NCI-H510A (cell line): ENCODE data around the gene CPNE4.

Experiments used
- DNase-seq: peaks from one replicate; lab custom pipeline; 2025; lab: John Stamatoyannopoulos, UW

Gene CPNE4

DNA sequence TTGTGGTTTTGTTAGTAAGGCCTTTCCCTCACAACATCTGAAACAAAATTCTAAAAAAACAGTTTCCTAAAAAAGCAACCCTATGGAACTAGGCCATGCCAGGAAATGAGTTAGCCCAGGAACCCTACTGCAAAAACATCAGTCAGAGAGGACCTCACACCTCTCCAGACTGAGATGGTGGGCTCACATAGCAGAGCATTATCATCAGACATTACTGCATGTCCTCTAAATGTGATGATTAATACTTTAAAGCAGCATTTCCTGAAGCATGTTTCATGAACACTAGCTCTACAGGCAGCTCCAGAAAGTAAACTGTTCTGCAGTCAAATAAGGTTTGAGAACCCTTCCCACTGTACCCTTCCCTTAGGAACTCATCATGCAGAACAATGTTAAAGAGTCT is 299.7 kb downstream of the CPNE4 start:
- no peak for DNase-seq

DNA sequence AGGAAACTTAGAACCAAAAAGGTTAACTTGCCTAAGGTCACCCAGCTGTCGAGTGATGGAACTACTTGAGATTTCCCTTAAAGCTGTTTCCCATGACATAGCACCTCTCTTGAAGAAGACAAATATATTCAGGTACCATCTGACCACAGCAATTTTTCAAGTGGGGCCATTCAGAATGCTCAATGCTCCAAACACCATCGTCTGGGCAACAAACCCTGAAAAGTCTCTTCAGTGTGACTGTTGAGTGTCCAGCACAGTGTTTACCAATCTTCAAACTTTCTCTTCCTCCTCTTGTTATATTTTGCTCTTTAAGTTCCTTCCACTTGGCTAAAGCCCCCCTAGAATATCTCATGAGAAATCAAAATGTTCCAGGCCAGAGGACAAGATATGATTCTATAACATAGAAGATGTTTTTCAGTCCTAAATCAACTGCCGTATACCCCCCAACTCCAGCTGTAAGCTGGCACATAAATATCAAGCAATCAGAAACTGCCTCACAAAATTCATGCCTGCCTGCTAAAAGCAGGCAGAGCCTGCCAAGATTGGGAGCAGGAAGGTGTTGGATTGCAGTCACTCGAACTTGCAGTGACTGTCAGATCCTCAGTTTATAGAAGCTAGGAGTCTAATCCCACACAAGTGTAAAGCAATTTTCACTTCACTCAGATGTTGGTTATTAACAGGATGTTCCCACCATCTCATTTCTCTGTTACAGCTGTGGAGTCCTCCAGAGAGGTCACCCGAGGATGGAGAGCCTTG is 301.6 kb downstream of the CPNE4 start:
- DNase-seq: no peak

DNA sequence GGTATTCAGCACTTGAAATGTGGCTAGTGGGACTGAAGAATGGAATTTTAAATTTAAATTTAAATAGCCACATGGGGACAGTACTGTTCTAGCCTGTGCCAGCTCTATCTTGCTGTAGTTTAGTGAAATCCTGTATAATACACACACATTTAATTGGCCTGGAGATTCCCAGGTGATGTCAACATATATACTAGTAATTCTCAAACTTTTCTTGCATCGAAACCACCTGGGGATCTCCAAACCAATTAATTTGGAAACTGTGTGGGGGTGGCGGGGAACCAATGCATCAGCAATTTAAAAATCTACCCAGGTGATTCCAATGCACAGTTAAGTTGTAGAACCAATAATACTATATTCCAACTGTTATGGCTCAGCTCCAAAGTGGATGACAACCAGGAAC is 303.1 kb downstream of the CPNE4 start:
- DNase-seq: no peak

DNA sequence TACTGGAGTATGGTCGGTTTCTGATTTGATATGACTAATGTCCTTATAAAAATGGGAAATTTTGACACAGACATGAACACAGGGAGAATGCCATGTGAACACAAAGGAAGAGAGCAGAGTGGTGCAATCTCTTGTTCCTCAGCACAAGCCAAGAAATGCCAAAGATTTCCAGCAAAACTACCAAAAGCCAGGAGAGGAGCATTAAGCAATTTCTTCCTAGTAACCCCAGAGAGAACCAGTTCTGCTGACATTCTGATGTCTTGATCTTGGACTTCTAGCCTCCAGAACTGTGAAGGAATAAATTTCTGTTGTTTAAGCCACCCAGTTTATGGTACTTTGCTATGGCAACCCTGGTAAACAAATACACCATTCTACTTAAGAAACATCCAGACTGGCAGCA is 304.2 kb downstream of the CPNE4 start:
- DNase-seq: no peak

DNA sequence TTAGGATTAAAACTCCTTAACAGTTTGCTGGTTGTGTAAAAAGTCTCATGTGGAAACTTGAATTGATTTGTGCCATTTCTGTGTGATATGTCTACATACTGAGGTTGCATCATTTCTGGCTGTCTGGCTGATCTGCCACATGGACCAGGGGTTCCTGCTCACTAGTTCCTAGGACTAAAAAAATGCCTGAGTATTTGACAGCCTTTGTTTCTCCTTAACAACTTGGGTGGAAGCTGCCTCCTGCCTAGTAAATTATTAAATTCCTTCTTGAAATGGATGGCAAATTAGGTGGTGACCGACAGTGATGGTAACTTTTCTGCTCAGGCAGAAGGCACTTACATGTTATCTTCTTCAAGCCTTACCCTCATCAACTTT is 305.2 kb downstream of the CPNE4 start:
- DNase-seq: no peak

DNA sequence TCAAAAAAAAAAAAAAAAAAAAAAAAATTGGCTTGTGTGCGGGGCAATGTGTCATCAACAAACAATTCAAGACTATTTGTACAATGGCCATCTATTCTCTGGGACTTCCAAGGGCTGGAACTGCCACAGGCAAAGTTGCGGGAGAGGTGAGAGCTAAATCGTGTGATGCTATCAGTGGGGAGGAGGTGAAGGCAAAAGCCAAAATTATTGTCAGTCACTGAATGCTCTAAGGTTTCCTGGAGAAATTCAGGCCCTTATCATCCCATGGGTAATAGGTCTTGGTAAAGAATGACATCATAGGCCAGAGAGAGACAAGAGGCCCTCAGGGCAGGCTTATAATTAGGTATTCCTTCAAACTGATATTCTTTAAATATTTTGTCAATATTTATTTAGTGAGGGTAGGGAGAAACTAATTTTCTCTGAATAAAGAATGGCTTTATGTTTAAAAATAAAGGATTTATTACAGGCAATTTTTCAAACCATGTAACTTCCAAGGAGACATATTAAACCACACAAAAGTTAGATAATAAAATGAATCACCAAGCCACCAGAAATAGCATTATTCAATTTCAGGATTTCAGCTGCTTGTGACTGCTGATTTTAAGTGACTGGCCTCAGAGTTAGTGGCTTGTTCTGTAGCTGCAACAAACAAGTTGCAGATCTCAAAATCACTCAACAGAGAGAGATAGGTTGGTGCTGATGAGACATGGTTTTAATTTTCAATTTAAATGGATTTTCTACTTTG is 305.7 kb downstream of the CPNE4 start:
- no peak for DNase-seq

DNA sequence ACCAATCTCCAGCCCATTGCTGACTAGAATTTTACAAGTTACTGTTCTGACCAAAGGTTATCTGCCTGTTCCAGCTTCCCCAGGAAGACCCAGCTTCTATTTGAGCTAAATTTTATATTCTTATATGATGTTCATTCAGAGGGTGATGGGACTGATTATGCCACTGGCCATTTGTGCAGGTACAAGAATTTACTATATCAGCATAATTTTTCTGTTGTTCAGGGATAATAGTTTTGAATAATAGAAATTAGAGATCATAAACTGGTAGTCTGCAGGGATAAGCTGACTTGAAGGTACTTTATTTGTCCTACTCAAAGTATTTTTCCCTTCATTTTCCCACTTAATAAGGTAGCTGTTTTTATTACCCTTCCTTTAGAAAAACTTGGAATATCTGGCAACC is 309.4 kb downstream of the CPNE4 start:
- DNase-seq: no peak

DNA sequence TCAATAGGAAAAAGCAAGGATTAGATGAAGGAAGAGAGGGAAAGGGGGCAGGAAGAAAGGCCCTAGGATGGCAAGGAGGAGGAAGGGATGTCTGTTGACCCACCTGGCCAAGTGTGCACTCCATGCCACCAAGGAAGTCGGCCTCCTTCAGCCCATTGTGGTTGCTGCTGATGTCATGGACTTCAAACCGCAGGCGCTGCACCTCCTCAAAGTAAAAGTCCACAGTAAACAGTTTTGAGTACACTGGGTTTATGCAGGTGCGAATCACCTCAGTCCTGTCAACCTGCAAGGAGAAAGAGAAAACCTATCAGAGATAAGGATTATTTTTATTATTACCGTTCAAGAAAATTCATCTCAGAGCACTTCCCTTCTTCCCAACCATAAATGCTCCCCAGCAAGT is 311.5 kb downstream of the CPNE4 start:
- DNase-seq: no peak

DNA sequence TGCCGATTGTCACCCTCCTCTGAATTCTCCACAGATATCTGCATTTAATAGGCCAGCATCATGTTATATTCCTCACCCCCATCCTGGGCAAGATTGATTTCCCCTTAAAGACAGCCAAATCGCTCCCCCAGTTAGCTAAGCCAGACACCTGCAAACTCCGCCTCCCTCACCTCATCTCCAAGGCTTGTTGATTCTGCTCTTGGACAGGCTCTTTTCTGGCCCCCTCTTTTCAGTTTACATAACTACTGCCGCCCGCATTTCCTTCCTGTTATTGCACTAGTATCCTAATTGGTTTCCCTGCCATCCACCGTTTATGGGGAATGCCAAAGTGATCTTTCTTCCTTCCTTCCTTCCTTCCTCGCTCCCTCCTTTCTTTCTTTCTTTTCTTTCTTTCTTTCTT is 317.3 kb downstream of the CPNE4 start:
- DNase-seq: no peak

DNA sequence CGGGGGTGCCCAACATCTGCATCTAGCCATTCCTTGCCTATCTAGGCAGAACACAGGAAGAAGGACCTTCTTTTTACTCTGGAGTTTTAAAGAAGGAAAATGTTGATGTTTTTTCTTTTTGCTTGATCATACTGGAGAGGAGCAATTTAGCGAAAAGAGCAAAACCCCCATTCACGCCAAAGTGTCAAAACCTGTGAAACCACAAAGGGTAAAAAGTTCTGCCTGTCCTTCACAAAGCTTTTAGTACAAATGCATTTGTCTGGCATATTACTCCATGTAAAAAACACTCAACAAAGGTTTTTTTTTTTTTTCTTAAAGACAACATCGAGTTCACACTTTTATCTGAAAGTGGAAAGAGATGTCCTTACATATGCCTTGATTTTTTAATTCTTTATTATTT is 317.9 kb downstream of the CPNE4 start:
- no peak for DNase-seq

DNA sequence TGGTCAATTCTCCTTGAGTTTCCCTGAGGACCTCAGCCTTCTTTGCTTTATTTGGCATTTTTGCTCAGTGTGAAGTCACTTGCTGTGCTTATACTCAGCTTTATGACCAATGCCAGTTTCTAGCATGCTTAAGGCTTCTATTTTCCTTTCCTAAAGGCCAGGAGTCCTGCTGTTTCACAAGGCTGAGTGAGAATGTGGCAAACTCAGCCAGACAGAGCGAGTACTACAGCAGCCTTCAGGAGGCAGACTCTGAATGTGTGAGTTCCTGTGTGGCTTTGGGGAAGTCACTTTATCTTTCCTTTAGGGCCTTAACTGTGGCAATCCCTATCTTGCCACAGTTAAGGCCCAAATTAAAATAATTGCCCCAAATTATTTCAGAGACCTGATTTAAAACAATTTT is 318.8 kb downstream of the CPNE4 start:
- DNase-seq: no peak

DNA sequence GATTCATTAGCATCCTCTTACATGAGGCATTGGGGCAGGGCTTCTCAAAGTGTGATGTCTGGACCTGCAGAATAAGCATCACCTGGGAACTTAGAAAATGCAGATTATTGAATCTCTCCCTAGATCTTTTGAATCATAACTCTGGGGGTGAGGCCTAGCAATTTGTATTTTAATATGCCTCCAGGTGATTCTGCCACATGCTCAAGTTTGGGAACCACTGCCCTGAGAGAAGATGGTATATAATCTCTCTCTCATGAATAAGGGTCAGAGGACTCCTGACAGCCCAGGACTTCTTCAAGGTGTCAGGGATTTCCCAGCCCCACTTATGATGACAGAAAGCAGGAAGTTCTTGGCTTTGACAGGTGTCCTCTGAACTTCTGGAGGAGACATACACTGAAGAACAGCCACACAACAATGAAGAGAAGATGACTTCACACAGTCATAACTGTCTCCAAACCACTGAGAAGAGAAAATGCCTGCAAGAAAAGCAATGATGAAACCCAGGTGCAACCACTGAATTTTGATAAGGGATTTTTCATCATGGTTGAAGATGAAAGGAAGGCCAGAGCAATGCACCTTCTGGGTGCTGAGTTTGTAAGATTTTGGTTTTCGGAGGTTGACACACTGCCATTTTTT is 320.1 kb downstream of the CPNE4 start:
- DNase-seq: no peak

DNA sequence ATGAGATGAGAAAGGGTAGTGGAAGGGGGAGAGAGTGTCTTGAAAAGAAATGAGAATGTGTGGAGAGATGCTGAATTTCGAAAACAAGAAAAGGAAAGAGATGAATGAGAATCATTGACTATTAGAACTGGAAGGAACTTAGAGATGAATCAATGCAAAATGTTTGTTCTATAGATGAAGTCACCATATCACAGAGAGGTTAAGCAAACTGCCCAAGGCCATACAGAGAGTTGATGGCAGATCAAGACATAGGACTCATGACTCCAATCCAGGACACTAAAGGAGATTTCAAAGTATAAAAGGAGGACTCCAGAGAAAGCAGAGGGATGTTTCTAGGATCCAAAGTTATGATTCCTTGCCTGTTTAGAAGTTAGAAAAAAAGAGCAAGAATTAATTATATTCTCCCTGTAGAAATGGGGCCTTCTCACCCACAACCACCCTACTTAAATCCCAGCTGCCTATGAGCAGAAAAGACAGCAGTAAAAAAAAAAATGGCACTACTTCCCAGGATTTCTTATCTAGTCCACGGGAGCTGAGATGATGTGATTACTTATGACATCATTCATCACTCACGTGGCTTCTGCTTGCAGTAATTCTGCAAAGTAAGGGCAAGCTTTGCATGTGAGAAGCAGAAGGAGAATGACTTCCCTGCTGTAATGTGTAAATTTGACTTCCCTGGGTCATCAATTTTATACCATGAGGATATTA is 321.2 kb downstream of the CPNE4 start:
- no peak for DNase-seq

DNA sequence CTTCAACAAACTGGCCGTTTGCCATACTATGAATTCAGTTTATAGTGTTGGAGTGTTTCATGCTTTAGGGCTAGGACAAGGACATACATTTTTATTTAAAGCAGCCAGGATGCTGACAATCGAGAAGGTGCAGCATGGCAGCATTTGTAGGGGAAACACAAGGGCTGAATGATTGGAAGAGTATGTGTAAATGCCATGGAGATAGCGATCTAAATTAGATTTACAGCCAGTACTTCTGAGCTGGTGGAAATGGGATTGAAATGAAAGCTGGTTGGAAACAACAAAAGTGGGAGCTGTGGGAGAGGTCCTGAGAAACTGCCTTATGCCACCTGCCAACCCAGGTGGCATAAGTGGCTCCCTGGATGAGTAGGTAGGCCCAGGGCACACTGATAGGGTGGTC is 322.2 kb downstream of the CPNE4 start:
- no peak for DNase-seq

DNA sequence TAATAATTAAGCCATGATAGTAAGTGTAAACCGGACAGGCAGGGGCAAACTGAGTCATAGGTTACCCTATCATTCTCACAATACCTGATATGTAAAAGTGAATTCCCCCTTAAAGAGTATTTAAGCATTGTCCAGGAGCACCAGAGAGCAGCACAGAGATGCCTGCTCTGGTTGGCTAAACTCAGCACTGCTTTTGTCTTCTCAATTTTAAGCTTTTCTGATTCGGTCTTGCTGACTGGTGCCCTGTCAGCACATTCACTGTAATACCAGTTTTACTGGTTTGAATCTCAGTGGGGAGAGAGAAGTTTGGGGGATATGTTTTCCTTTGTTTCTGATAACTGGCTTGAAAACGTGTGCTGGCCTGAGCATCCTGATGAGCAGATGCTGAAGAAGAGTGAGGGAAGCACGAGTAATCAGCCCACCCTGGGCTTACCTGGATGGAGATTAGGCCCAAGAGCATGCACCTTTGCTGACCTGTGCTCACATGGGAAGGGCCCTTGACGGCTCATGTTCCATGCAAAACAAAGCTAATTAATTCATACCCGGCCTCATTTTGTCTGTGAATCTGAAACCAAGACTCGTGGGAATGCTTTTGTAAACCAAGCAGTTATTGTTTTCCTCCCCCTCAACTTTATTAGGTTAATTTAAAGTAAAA is 323.6 kb downstream of the CPNE4 start:
- DNase-seq: no peak

DNA sequence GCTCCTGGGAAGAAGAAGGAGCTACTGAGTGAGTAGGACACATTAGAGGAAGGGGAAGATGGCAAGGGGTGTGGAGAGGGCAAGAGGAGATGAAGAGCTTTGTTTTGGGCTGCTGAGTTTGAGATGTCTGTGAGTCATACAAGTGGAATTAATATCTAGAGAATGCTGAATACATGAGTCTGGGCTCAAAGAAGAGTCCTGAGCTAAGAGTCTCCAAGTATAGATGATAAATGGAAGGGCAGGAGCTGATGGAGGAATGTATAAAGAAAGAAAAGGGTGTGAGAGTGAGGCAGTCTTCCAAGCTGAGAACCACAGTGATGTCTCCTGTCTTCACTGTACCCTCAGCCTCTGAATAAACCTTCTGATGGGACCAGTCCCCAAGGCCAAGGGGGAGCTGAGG is 326.6 kb downstream of the CPNE4 start:
- no peak for DNase-seq

DNA sequence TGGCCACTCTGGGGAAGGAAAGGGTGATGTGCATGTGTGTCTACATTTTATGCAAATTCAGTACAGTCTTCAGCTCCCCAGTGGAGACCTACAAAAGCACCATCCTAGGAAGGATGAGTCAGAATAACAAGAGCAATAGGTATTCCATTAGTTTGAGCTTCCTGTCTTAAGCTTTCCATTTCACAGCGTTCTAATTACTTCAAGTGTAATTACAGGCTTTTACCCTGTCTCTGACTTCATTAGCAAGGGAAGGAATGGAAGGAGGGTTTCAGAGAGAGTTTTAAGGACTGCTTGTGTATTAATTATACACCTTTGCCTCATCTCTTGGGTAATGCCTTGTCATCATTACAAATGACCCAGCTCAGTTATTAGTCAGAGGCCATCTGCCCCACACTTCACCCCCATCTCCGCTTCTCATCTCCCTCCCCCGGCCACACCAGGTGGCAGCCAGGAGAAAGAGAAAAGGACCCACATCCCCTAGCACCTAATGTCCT is 329.2 kb downstream of the CPNE4 start:
- no peak for DNase-seq

DNA sequence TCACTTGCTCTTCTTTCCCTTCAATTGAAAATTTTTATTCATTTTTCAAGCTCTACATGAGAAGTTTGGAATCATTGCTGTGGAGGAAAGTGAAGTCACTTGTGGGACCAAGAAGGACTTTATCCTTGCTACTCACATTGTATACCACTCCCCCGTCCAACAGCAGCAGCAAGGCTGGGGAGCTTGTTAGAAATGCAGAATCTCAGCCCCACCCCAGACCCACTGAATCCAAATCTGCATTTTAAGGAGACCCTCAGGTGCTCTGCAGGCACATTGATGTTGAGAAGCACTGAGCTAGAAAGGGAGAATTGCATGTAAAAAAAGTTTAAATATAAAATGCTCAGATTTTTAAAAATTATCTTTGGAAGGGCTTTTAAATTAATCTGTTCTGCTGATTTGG is 329.7 kb downstream of the CPNE4 start:
- no peak for DNase-seq

DNA sequence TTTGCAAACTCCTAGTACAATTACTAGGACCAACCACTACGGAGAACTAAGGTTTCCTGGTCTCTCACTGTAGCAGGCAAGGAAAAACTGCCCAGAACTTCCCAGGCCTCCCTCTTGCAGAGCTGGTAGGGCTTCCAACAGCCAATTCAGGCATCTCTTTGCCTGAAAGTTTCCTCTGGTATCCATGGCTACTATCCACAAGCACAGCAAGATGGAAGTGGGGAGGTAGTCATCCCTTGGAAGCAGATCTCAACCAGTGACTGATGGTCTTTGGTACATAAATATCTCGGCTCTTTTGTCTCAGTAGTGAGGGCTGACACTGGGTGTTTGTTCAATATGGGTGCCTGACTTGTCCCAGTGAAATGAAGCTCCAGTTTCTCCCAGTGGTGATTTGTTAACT is 330.7 kb downstream of the CPNE4 start:
- no peak for DNase-seq

DNA sequence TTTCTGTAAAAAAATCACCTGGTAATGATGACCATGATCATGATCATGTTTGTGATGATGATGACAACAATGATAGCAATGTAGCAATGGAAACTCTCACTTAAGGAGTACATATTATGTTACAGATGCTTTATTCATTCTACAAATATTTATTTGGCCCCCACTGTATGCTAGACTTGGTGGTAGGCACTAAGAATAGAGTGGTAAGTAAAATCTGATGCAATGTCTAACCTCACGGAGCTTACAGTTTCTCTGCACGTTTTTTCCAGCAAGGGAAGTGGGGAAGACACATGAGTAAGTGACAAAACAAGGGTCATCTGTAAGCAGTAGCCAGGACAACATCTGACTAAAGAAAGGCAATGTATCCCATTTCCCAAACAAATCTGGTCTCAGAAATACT is 332.7 kb downstream of the CPNE4 start:
- DNase-seq: no peak

DNA sequence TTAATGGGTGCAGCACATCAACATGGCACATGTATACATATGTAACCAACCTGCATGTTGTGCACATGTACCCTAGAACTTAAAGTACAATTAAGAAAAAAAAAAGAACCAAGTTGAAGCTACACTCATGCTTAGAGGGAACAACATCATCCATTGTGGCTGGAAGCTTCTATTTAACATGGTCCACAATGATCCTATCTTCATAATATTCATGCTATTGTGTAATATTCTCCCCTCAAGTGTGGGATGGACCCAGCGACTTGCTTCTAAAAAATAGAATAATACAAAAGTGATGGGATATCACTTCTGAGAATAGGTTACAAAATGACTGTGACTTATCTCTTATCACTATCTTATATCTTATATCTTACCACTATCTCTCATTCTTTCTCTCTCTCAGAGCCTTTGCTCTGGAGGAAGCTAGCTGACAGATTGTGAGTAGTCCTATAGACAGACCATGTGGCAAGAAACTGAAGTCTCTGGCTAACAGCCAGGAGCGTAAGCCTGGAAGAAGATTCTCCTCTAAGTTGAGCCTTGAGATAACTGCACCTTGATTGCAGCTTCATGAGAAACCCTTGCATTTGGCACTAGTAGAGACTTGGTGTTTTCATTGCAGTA is 333.6 kb downstream of the CPNE4 start:
- DNase-seq: no peak

DNA sequence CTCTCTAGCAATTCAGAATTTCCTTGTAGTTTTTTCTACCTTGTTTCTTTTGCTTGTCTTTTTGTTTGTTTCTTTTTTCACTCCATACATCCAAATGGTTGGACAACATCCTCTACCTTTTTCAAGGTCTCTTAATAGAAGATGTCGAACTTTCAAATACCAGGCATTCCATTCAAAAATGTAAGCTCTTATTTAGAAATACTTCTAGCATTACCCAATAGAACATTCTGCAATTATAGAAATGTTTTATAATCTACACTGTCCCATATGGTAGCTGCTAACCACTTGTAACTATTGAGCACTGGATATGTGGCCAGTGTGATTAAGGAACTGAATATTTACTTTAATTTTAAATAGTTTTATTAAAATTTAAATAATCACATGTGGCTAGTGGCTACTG is 335.8 kb downstream of the CPNE4 start:
- no peak for DNase-seq
